NCI-H1417 treated with DMSO at 0.1 percent for 48 hours (cell line): ENCODE data around the gene APLP1.
A peak's percentile ranks its signal among the peaks of the same experiment; 100 is the strongest.
"Not testable (repeated sequence)": the region's sequence is repeated elsewhere in the genome, so short reads cannot be mapped to it uniquely, and the experiment has no call there.

Experiments
- DNase-seq: peaks from one replicate; lab custom pipeline; 2025; lab: John Stamatoyannopoulos, UW

APLP1 gene

GRCh38 chr19:35852029-35852780 lies 16.2 kb upstream of the APLP1 start, which contains the start of gene NPHS1:
Gene NPHS1 (minus strand): TSS chr19:35852504. CDS start chr19:35851837, 667 bp downstream.
- no peak for DNase-seq

GRCh38 chr19:35853038-35853756 lies 15.2 kb upstream of the APLP1 start:
- no peak for DNase-seq

DNA sequence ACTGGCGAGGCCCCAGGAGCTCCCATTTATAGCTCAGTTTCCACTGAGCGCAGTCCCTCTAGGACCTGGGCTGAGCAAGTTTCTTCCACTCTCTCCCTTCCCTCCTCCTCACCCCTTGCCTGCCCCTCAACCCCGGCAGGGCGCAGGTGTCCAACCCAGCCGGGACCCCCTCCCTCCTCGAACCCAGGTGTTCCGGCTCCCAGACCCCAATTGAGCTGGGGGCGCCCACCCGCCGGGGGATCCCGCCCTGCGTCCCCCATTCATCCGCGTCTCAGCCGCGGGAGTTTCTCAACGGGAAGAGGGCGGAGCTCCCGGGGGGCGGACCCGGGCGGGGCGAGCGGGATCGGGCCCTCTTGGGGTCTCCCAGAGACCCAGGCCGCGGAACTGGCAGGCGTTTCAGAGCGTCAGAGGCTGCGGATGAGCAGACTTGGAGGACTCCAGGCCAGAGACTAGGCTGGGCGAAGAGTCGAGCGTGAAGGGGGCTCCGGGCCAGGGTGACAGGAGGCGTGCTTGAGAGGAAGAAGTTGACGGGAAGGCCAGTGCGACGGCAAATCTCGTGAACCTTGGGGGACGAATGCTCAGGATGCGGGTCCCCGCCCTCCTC lies 11.7 kb upstream of the APLP1 start, which contains the start of gene KIRREL2:
Gene KIRREL2 (plus strand): TSS at position 366 of the 604 bp plus-strand sequence. CDS start 209 bp downstream, at position 575.
- no peak for DNase-seq

GRCh38 chr19:35858311-35858710 lies 10.1 kb upstream of the APLP1 start:
- no peak for DNase-seq

DNA sequence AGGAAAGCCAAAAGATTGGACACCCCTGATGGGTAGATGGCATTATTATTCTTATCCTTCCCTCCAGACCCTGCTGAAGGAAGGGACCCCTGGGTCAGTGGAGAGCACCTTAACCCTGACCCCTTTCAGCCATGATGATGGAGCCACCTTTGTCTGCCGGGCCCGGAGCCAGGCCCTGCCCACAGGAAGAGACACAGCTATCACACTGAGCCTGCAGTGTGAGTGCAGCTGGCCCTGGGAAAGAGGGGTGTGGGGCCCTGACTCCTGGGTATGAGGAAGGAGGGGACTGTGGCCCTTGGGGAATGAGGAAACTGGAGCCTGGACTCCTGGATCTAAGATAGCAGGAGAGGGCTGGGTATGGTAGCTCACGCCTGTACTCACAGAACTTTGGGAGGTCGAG lies 9.0 kb upstream of the APLP1 start:
- DNase-seq: no peak

DNA sequence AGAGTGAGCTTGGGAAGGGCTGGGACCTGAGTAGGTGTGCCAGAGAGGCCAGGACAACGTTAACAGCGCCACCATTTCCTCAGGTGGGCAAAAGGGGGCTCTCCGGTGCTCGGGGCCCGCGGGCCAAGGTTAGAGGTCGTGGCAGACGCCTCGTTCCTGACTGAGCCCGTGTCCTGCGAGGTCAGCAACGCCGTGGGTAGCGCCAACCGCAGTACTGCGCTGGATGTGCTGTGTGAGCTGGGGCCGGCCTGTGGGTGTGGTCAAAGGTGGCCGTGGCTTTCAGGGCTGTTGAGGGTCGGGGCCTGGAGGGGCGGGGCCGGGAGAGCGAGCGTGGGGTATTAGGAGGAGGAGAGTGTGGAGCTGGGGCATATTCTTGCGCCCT lies 7.9 kb upstream of the APLP1 start:
- DNase-seq: no peak

GRCh38 chr19:35860818-35861639 lies 7.3 kb upstream of the APLP1 start:
- no peak for DNase-seq

GRCh38 chr19:35861640-35862160 lies 6.7 kb upstream of the APLP1 start:
- no peak for DNase-seq

DNA sequence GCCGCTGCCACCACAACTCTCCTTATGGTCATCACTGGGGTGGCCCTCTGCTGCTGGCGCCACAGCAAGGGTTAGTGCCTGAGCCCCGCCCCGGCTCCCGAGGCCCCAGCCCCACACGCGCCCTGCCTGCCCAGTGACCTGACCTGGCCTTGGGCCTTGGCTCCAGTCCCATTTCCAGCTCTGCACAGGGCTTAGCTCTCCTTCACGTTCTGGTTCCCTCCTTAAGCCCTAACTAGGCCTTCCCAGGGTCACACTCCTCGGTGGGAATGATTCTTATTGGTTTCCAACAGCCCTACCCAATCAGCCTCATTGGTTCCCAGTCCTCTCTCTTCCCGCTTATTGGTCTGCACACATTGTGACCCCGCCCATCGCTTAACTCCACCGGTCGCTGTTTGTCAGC lies 5.8 kb upstream of the APLP1 start:
- no peak for DNase-seq

GRCh38 chr19:35863018-35863417 lies 5.4 kb upstream of the APLP1 start:
- no peak for DNase-seq

DNA sequence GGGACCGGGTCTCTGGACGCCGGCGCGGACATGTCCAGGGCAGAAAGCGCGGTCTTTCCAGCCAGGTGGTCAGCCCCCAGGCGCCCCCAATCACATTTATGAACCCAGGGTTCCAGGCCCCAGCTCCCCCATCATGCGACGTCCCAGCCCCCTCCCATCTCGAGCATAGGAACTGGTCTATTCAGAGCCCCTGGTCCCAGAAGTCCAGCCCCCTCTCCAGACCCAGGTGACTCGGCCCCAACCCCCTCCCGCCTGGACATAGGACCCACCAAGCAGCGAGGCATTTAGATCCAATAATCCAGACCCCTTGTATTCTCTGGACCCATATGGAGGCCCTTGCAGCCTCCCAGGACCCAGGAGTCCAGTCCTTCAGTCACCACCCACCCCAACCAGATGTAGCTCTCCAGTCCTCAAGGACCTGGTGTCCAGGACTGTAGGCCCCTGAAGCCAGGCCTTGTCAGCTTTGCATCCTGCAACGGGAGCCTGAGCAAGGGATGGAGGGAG lies 501 bp downstream of the APLP1 start:
- DNase-seq: no peak

DNA sequence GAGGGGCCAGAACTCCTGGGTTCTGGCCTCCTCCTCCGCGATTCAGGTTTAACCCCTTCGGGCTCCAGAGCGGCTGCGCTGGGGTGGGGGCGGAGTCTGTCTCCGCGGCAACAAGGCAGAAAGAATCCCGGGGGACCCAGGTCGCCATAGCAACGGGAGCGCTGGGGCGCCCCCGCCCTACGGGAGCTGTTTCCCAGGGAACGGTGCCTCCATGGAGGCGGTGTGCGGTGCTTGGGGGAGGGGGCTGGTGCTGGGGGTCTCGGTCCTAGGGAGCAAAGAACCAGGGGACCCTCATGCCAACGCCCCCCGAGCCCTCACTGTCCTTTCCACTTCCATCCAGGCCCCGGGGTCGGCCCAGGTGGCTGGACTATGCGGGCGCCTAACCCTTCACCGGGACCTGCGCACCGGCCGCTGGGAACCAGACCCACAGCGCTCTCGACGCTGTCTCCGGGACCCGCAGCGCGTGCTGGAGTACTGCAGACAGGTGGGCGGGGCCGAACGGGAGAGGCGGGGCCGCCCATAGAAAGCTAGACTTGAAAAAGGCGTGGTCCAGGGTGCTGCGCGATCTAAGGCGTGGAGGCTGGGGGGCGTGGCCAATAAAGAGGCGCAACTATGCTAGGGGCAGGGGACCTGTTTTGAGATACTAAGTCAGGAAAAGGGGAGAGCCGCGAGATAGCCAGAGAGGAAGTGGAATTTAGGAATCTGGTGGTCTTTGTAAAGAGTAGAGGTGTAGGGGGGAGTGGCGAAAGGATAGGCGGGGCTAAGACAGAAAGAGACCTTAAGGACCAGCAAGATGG lies 1.2 kb downstream of the APLP1 start:
- peak; percentile 78 for DNase-seq

DNA sequence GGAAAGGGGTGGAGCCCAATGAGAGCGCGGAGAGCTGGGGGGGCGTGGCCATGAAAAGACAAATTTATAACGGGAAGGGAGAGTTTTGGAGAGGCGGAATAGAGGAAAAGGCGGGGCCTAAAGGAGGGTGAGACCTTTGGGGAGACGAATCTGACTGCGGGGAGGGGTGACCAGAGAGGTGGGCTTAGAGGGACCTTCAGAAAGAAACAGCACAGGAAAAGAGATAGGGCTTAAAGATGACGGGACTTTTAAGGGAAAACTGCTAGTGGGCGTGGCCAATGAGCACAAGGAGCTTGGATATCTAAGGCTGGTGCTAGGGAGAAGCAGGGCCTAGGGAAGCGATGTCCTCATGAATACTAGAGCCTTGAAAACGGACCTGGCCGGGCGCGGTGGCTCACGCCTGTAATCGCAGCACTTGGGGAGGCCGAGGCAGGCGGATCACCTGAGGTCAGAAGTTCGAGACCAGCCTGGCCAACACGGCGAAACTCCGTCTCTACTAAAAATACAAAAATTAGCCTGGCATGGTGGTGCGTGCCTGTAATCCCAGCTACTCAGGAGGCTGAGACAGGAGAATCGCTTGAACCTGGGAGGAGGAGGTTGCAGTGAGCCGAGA lies 1.9 kb downstream of the APLP1 start:
- DNase-seq: not testable (repeated sequence)

GRCh38 chr19:35870798-35871197 lies 2.4 kb downstream of the APLP1 start:
- DNase-seq: no peak

GRCh38 chr19:35871611-35872010 lies 3.2 kb downstream of the APLP1 start:
- no peak for DNase-seq

GRCh38 chr19:35872180-35872579 lies 3.8 kb downstream of the APLP1 start:
- DNase-seq: no peak

DNA sequence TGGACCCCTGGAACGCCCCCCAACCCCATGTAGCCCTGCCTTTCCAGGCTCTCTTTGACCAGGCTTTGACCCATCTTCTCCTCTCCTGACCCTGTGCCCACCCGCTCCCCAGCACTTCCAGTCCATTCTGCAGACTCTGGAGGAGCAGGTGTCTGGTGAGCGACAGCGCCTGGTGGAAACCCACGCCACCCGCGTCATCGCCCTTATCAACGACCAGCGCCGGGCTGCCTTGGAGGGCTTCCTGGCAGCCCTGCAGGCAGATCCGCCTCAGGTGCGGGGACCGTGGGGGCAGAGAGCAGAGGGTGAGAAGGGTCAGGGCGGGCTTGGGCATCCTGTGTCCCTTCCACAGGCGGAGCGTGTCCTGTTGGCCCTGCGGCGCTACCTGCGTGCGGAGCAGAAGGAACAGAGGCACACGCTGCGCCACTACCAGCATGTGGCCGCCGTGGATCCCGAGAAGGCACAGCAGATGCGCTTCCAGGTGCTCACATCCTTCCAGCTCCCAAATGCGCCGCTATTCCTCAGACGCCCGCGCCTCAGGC lies 6.1 kb downstream of the APLP1 start:
- no peak for DNase-seq

GRCh38 chr19:35879068-35879467 lies 10.7 kb downstream of the APLP1 start:
- no peak for DNase-seq

- DNase-seq: no peak
Measured at GRCh38 chr19:35879770-35880317, 11.5 kb downstream of the APLP1 start.
